Glutamatergic neuron (in vitro differentiated cells): ENCODE measurements around the gene DIP2B. TPM values are rescaled to one million over a fixed set of nuclear protein-coding genes. Genes with fewer than 3 reads are reported as not detected.

Experiments
- DNase-seq: peaks from one replicate; pipeline ENCODE4 v3.0.0; 2022
- H3K27ac Mint-ChIP-seq: one replicate; pipeline ENCODE4 v1.8.0; 2020; ENCODE audit warnings: mild to moderate bottlenecking, mixed read lengths, inconsistent platforms; ENCODE audit not compliant: unreplicated experiment
- H3K27me3 Mint-ChIP-seq: one replicate; pipeline ENCODE4 v1.8.0; 2020; ENCODE audit warnings: mild to moderate bottlenecking, moderate library complexity, mixed read lengths, inconsistent platforms; ENCODE audit not compliant: unreplicated experiment
- H3K36me3 Mint-ChIP-seq: one replicate; pipeline ENCODE4 v1.8.0; 2020; ENCODE audit warnings: mild to moderate bottlenecking, mixed read lengths, inconsistent platforms; ENCODE audit not compliant: unreplicated experiment
- H3K4me1 Mint-ChIP-seq: one replicate; pipeline ENCODE4 v1.8.0; 2020; ENCODE audit warnings: mild to moderate bottlenecking, low read depth, mixed read lengths, inconsistent platforms; ENCODE audit not compliant: unreplicated experiment
- H3K4me3 Mint-ChIP-seq: one replicate; pipeline ENCODE4 v1.8.0; 2020; ENCODE audit warnings: mild to moderate bottlenecking, mixed read lengths, inconsistent platforms; ENCODE audit not compliant: unreplicated experiment
- H3K9me3 Mint-ChIP-seq: one replicate; pipeline ENCODE4 v1.8.0; 2020; ENCODE audit warnings: mild to moderate bottlenecking, moderate library complexity, mixed read lengths, inconsistent platforms; ENCODE audit not compliant: unreplicated experiment
- total RNA-seq: library from RNA; stranded (reverse); fragmentation: NEBNext Ultra II Directional; extraction: Animal tissue kit (Norgen Biotek cat#: 25700); gene quantifications from one replicate; pipeline ENCODE4 v1.2.1, GENCODE V29; 2021; ENCODE audit not compliant: unreplicated experiment
- TF ChIP-seq, protein P1 (sequence below): fragments of 200-600 bp; sonication (generic); IDR thresholded peaks from one replicate; pipeline ENCODE4 v1.5.0; 2021; ENCODE audit not compliant: partially characterized antibody, unreplicated experiment

The DIP2B gene
- total RNA-seq, 1 donor from 2014 or later = 37.3 TPM

DNA sequence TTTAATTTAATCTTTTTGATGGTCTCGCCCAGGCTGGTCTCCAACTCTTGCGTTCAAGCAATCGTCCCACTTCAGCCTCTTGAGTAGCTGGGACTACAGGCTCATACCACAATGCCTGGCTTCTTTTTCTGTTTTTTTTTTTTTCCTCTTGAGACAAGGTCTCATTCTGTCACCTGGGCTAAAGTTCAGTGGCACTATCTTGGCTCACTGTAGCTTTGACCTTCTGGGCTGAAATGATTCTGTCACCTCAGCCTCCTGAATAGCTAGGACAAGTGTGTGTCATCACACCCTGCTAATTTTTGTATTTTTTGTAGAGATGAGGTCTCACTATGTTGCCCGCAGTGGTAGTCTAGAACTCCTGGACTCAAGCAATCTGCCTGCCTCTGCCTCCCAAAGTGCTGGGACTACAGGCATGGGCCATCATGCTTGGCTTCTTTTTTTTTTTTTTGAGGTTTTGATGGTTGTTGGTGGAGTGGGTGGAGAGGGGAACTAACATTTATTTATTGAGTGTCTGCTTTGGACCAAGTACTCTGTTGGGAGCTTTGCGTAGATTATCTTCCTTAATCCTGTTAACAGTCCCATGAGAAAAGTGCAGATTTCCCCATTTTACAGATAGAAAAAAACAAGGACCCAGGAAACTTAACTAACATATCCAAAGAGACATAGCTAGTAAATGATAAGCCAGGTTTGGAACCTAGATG, 102.0 kb downstream of the DIP2B start:
- Mint-ChIP-seq H3K9me3 (peaks cover 4% of the 10 kb centered on the region), H3K36me3 (no peaks in the 10 kb centered on the region), H3K27me3 (no peaks in the 10 kb centered on the region), H3K4me1 (peaks cover 2% of the 10 kb centered on the region), H3K4me3 (no peak overlapping the region), H3K27ac (no peak overlapping the region)
- DNase-seq = no peak
- TF ChIP-seq, protein P1, sequence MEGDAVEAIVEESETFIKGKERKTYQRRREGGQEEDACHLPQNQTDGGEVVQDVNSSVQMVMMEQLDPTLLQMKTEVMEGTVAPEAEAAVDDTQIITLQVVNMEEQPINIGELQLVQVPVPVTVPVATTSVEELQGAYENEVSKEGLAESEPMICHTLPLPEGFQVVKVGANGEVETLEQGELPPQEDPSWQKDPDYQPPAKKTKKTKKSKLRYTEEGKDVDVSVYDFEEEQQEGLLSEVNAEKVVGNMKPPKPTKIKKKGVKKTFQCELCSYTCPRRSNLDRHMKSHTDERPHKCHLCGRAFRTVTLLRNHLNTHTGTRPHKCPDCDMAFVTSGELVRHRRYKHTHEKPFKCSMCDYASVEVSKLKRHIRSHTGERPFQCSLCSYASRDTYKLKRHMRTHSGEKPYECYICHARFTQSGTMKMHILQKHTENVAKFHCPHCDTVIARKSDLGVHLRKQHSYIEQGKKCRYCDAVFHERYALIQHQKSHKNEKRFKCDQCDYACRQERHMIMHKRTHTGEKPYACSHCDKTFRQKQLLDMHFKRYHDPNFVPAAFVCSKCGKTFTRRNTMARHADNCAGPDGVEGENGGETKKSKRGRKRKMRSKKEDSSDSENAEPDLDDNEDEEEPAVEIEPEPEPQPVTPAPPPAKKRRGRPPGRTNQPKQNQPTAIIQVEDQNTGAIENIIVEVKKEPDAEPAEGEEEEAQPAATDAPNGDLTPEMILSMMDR = no peak

DNA sequence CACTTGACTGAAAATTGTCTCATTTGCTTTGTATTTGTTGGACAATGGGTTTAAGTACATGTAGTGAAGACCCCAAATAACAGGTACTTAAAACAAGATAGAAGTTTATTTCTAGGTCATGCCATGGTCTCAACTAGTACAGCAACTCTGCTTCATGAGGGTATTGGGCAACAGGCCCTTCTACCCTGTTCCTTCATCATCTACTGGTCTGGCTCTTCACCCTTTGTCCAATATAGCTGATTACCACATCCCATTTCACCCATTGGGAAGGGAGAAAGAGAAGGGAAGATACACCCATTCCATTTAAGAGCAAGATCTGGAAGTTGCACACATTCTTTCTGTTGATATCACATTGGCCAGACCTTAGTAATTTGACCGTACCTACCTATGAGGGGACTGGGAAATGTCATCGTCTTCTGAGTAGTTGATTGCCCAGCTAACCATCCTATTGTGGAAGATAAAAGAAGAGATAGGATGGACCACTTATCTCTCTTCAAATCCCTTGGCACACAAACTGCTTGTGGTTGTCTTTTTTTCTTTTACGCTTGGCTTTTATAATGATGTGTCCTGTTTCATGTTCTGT, 104.6 kb downstream of the DIP2B start:
- no peaks in the 10 kb centered on the region for H3K36me3 Mint-ChIP-seq
- H3K4me3 Mint-ChIP-seq = no peak overlapping the region
- H3K27me3 Mint-ChIP-seq = no peaks in the 10 kb centered on the region
- no peak for DNase-seq
- H3K4me1 Mint-ChIP-seq = peaks cover 2% of the 10 kb centered on the region
- peaks cover 4% of the 10 kb centered on the region for H3K9me3 Mint-ChIP-seq
- H3K27ac Mint-ChIP-seq = no peak overlapping the region
- TF ChIP-seq, protein P1 = no peak

DNA sequence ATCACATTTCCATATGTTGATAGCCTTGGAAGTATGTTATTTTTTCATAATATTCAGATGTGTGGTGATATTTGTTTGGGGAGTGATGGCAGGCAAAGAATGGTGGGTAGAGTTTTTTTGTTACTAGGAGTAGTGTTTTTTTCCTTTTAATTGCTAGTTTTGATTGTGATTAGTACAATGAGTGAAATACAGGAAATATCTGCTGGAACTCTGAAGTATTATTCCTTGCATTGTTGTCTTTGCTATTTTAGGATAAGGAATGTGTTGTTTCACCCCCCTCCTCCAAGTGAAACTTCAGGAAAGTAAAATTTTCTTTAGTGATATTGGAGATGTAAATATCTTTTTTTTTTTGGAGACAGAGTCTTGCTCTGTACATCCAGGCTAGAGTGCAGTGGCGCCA, 105.4 kb downstream of the DIP2B start:
- no peak overlapping the region for H3K4me3 Mint-ChIP-seq
- no peak for DNase-seq
- H3K36me3 Mint-ChIP-seq = no peaks in the 10 kb centered on the region
- TF ChIP-seq, protein P1 = no peak
- H3K9me3 Mint-ChIP-seq = peaks cover 4% of the 10 kb centered on the region
- no peak overlapping the region for H3K27ac Mint-ChIP-seq
- H3K4me1 Mint-ChIP-seq = peaks cover 2% of the 10 kb centered on the region
- no peaks in the 10 kb centered on the region for H3K27me3 Mint-ChIP-seq

DNA sequence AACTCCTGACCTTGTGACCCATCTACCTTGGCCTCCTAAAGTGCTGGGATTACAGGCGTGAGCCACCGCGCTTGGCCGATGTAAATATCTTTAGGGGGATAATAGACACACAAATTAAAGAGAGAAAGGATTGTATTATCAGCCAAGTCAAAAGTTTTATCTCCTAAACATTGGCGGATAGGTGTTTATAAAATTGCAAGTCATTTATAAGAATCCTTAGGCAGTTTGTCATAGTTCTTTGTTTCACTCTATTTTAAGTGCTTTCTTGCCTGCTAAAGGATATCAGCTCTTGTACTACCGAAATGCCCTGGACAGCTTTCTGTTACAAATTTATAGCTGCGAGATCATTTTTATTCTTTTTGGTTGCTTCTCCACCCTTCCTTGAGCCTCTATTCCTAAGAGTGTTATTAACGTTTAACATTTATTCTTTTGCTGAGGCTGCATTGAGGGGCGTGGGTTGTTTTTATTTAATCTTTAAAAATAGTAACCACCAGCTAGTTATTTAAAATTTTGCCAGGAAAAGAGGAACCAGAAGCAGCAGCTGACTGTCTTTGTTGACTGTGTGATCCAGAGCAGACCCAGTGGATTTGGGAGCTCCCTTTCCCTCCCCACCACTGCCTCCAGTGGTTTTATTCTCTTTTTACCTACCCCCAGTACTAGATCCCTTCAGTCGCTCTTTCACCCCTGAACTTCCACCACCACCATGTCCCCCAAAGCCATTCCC, 106.4 kb downstream of the DIP2B start:
- peaks cover 4% of the 10 kb centered on the region for H3K9me3 Mint-ChIP-seq
- TF ChIP-seq, protein P1 = no peak
- no peaks in the 10 kb centered on the region for H3K27me3 Mint-ChIP-seq
- DNase-seq = no peak
- no peak overlapping the region for H3K4me3 Mint-ChIP-seq
- no peaks in the 10 kb centered on the region for H3K36me3 Mint-ChIP-seq
- no peak overlapping the region for H3K27ac Mint-ChIP-seq
- peaks cover 2% of the 10 kb centered on the region for H3K4me1 Mint-ChIP-seq

DNA sequence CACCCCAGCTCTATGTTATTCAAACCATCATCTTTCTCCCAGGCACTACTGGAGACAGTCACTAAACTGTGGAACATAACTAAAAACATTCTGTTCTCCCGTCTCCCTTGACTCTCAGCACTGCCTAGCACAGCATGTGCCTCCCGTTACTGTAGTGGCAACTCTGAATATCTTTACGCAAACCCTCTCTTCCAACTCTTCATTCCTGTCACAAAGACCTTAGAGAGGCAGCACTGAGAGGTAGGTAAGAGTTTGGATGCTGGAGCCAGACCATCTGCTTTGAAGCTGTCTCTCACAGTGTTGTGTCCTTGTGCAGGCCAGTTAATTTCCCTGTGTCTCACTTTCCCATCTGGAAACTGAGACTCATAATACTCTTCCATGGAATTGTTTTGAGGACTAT, 108.1 kb downstream of the DIP2B start:
- Mint-ChIP-seq H3K9me3 (peaks cover 2% of the 10 kb centered on the region), H3K4me1 (peaks cover 2% of the 10 kb centered on the region), H3K27me3 (no peaks in the 10 kb centered on the region), H3K4me3 (no peak overlapping the region), H3K36me3 (no peaks in the 10 kb centered on the region), H3K27ac (no peak overlapping the region)
- TF ChIP-seq, protein P1 = no peak
- no peak for DNase-seq
